ENCODE measurements around the gene SLC17A5. TPM values are rescaled to one million over a fixed set of nuclear protein-coding genes. Genes with fewer than 3 reads are reported as not detected.
A peak's percentile ranks its signal among the peaks of the same experiment; 100 is the strongest.

Gene SLC17A5
- total and polyA plus RNA-seq, 2 donors (not counting 1 experiment from before 2014, with no cell fraction given) = 2.1 to 8.0 TPM

GRCh38 chr6:73579851-73580246 is 73.9 kb downstream of the SLC17A5 start:
- no peaks in the 10 kb centered on the region for H3K79me2 ChIP-seq (ENCODE audit: control insufficient read depth, insufficient read depth, low read length)

More at GRCh38 chr6:73579851-73580246, 73.9 kb downstream of the SLC17A5 start:
- no peaks in the 10 kb centered on the region for H3K9me3 ChIP-seq (ENCODE audit: control extremely low read depth in 1 of 3, control insufficient read depth in 2 of 3, insufficient read depth in 1 of 3, low read length in 2 of 3)
- 40% methylated on average over 1 of the region's 4 CpGs for WGBS (ENCODE audit: insufficient coverage)
- POLR2A ChIA-PET = interaction anchor here (0.6 to 3.5 kb wide), 9 partner anchors 31 to 1664 kb away, joined by 3 to 36 read pairs (median 7); partner anchors contain the start of genes CGAS, COX7A2, EEF1A1 and SLC17A5
- DNase-seq (no peak), ATAC-seq (ENCODE audit: low read depth) (peak; percentile 5)
- peak overlapping the region; percentile 87 for H3K4me3 Mint-ChIP-seq
- peak overlapping the region; percentile 63 for H3K9ac ChIP-seq (ENCODE audit: low read length)
- CTCF ChIA-PET = interaction anchor here (0.9 to 2.6 kb wide), 9 partner anchors 14 to 67 kb away, joined by 3 to 22 read pairs (median 9); partner anchors contain the start of gene EEF1A1
- no peaks in the 10 kb centered on the region for H3K27me3 ChIP-seq (replicated peaks in 1 of 4; ENCODE audit: control extremely low read depth in 1 of 4, control insufficient read depth in 3 of 4, insufficient read depth in 4 of 4, low read length in 3 of 4)
- H3K27ac ChIP-seq (ENCODE audit: low read length in 2 of 2) = peak overlapping the region; percentile 91 to 93
- no peaks in the 10 kb centered on the region for H4K20me1 ChIP-seq (ENCODE audit: control insufficient read depth, insufficient read depth, low read length, poor library complexity, severe bottlenecking)
- H3K27me3 Mint-ChIP-seq = no peaks in the 10 kb centered on the region
- peaks cover 27% of the 10 kb centered on the region for H3K4me1 Mint-ChIP-seq
- H3K4me3 ChIP-seq (ENCODE audit: control extremely low read depth in 1 of 5, extremely low read depth in 1 of 5, insufficient read depth in 1 of 5, low read depth in 2 of 5, low read length in 4 of 5) = peak overlapping the region in 4 of 5 experiments; percentile 31 to 55 (median 46)
- peaks cover 2% of the 10 kb centered on the region for H3K9me3 Mint-ChIP-seq (ENCODE audit: insufficient read depth)
- intact Hi-C loops (cut with micrococcal nuclease) = loop anchor here (1.0 kb wide), 1 partner anchor 59 kb away; the partner anchor contains the start of gene EEF1A1
- H3K36me3 ChIP-seq (replicated peaks in 1 of 2; ENCODE audit: control extremely low read depth in 1 of 2, control insufficient read depth in 1 of 2, extremely low read depth in 1 of 2, insufficient read depth in 2 of 2, low read length in 1 of 2) = no peaks in the 10 kb centered on the region
- H3K27ac Mint-ChIP-seq = peak overlapping the region; percentile 96
- no peak for TF ChIP-seq EZH2 (IDR thresholded peaks at IDR 0.05; ENCODE audit: borderline replicate concordance, insufficient read depth, low read depth, low read length, poor library complexity, severe bottlenecking)
- no peak for TF ChIP-seq CTCF (IDR thresholded peaks at IDR 0.05)
- H3K4me2 ChIP-seq (replicated peaks; ENCODE audit: low read depth, low read length, poor library complexity, severe bottlenecking) = peak overlapping the region; percentile 74
- H2AFZ ChIP-seq (ENCODE audit: insufficient read depth, low read depth, low read length, poor library complexity, severe bottlenecking) = peak overlapping the region; percentile 68
- peaks cover 27 to 29% of the 10 kb centered on the region in 2 donors for H3K4me1 ChIP-seq (ENCODE audit: control insufficient read depth in 2 of 2, insufficient read depth in 2 of 2, low read length in 2 of 2)
